Left ventricle myocardium inferior (tissue), 1 donor: ENCODE results near the gene HDDC3. TPM values are rescaled to one million over a fixed set of nuclear protein-coding genes. Genes with fewer than 3 reads are reported as not detected.
"Not testable (repeated sequence)": the region's sequence is repeated elsewhere in the genome, so short reads cannot be mapped to it uniquely, and the experiment has no call there.

Experiments used
- DNase-seq: peaks from one replicate; pipeline ENCODE4 v3.0.0-alpha.2; 2020
- H3K27ac ChIP-seq: fragments of 200-600 bp; replicated peaks from 2 replicates; pipeline ENCODE4 v1.8.0; 2021
- H3K27me3 ChIP-seq: fragments of 200-600 bp; 2 replicates; pipeline ENCODE4 v1.8.0; 2021; ENCODE audit warnings: low read depth
- H3K36me3 ChIP-seq: fragments of 200-600 bp; 2 replicates; pipeline ENCODE4 v1.8.0; 2021
- H3K4me1 ChIP-seq: fragments of 200-600 bp; 2 replicates; pipeline ENCODE4 v1.8.0; 2021
- H3K4me3 ChIP-seq: fragments of 200-600 bp; 2 replicates; pipeline ENCODE4 v1.8.0; 2021; ENCODE audit warnings: mild to moderate bottlenecking, moderate library complexity
- H3K9me3 ChIP-seq: fragments of 200-600 bp; replicated peaks from 2 replicates; pipeline ENCODE4 v1.8.0; 2021
- intact Hi-C: fragments of 100-400 bp; cut with micrococcal nuclease; formaldehyde crosslinking; loops from one replicate; pipeline ENCODE4 v1.11.0; 2022
- total RNA-seq: library from RNA; stranded (reverse); fragmentation: NEBNext Ultra II Directional; extraction: Animal tissue kit (Norgen Biotek cat#: 25700); gene quantifications from one replicate; pipeline ENCODE4 v1.2.1, GENCODE V29; 2021
- TF ChIP-seq, protein P1 (sequence below): fragments of 200-600 bp; IDR thresholded peaks from 2 replicates; pipeline ENCODE4 v1.8.0; 2021; ENCODE audit warnings: antibody characterized with exemption, mild to moderate bottlenecking, borderline replicate concordance
- donor health status: DM: no; HTN: yes; CAD: no; lungs with severe emphysema.

Gene HDDC3
- total RNA-seq, 1 donor from 2014 or later = 12.7 TPM

DNA sequence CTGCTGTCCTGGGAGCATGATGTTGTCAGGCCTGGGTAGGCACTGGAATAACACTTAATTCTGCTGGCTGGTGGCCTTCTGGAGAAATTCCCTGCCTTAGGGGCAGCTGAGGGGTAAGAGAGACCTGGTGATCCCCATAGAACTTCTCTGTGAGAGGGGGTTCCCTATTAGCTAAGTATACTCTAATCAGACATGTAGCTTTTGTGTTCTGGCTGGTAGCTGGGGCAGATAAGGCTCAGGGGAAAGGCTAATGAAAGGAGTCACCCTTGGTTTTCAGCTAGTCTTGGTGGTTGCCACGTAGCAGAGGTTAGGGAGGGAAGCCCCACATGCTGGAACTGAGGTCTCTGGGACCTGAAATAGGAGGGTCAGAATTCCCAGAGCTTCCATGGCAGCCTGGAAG is 952 bp upstream of the HDDC3 start:
- no peaks in the 10 kb centered on the region for H3K9me3 ChIP-seq
- no peak for DNase-seq
- TF ChIP-seq, protein P1, sequence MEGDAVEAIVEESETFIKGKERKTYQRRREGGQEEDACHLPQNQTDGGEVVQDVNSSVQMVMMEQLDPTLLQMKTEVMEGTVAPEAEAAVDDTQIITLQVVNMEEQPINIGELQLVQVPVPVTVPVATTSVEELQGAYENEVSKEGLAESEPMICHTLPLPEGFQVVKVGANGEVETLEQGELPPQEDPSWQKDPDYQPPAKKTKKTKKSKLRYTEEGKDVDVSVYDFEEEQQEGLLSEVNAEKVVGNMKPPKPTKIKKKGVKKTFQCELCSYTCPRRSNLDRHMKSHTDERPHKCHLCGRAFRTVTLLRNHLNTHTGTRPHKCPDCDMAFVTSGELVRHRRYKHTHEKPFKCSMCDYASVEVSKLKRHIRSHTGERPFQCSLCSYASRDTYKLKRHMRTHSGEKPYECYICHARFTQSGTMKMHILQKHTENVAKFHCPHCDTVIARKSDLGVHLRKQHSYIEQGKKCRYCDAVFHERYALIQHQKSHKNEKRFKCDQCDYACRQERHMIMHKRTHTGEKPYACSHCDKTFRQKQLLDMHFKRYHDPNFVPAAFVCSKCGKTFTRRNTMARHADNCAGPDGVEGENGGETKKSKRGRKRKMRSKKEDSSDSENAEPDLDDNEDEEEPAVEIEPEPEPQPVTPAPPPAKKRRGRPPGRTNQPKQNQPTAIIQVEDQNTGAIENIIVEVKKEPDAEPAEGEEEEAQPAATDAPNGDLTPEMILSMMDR = no peak
- no peak overlapping the region for H3K4me3 ChIP-seq
- H3K27me3 ChIP-seq = no peaks in the 10 kb centered on the region
- intact Hi-C loops = no loop called here
- H3K36me3 ChIP-seq = peaks cover 1% of the 10 kb centered on the region
- peaks cover 70% of the 10 kb centered on the region for H3K4me1 ChIP-seq
- no peak overlapping the region for H3K27ac ChIP-seq

DNA sequence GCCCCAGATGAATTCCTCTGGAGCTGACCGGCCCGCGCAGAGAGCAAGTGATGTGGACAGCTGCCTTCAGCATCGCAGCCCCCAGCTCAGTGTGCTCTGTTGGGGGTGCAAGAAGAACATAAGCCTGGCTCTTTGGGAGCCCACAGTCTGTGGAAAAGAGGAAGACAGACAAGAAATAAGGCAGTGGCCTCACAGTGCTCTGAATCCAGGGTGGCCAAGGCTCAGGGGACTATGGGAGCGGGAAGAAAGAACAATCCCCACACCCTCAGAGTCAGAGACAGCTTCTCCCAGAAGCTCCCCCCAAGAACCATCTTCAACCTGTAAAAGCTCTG is 277 bp upstream of the HDDC3 start:
- no peaks in the 10 kb centered on the region for H3K36me3 ChIP-seq
- H3K9me3 ChIP-seq = no peaks in the 10 kb centered on the region
- H3K4me3 ChIP-seq = peak overlapping the region; percentile 79
- H3K27me3 ChIP-seq = no peaks in the 10 kb centered on the region
- H3K4me1 ChIP-seq = peaks cover 70% of the 10 kb centered on the region
- TF ChIP-seq, protein P1 = no peak
- intact Hi-C loops = no loop called here
- DNase-seq = no peak
- H3K27ac ChIP-seq = peak overlapping the region; percentile 95

DNA sequence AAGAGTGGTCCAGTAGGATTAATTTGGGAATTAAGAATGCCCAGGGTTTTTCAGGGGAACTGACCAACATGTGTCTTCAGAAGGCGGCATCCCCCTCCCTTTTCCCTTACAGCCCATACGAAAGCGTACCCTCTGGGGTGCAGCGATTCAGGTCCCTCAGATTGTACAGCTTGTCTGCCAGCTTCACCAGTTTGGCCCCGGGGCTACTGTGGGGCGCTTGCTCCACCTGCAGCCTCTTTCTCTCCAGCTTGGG is 848 bp downstream of the HDDC3 start:
- peak overlapping the region; percentile 95 for H3K27ac ChIP-seq
- peak overlapping the region; percentile 79 for H3K4me3 ChIP-seq
- DNase-seq = no peak
- no peaks in the 10 kb centered on the region for H3K27me3 ChIP-seq
- intact Hi-C loops = no loop called here
- H3K4me1 ChIP-seq = peaks cover 64% of the 10 kb centered on the region
- no peaks in the 10 kb centered on the region for H3K9me3 ChIP-seq
- no peaks in the 10 kb centered on the region for H3K36me3 ChIP-seq
- TF ChIP-seq, protein P1 = no peak

DNA sequence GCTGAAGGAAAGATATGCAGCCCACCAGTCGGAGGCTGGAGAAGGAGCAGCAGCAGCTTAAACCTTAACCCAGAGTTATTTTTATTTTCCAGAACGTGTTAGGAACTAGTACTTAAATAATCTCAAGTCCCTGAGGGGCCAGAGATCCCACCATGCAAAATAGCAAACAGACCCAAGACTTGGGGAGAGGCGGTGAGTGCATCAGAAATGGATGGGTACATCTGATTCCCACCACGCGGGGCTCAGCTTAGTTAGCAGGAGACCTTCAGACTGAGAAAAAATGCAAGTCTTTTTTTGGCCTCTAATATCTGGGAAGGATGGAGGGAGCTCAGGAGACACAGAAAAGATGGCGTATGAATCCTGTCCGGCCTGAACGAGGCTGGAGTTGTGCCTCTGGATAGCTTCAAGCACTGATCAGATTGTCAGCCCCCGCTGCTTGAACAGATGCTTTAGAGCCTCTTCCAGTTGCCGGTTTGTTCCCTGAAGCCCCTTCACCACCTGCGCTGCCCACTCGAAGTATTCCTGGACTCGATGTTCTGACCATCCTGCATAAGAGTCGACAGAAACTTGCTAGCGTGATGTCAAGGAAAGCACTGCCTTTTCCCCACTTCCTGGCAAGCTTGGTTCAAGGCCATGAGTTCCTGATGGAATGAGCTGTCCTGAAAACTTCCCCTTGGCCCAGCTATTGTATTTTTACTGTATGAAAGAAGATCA is 1.3 kb downstream of the HDDC3 start:
- Histone ChIP-seq H3K4me3 (peak overlapping the region; percentile 79), H3K4me1 (peaks cover 60% of the 10 kb centered on the region)

DNA sequence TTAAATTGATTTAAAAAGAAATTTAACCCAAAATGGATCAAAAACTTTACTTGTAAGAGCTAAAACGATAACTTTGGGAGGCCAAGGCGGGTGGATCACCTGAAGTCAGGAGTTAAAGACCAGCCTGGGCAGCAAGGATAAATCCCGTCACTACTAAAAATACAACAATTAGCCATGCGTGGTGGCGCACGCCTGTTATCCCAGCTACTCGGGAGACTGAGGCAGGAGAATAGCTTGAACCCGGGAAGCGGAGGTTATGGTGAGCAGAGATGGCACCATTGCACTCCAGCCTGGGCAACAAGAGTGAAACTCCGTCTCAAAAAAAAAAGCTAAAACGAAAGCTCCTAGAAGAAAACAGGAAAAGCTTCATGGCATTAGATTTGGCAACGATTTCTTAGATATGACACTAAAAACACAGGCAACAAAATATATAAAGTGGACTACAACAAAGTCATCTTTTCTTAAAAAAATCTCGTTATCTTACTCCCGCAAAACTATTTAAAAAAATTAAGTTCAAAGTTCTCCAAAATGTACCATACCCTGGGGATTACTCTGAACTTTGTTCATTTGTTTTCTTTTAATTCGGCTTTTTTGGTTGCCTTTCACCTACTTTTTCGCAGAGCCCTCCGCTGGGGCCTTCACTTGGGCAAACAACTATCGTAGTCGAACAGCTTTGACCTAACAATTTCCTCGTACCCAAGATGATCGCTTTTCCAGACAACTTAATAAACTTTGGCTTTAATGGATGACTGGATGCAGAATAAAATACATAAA is 2.9 kb downstream of the HDDC3 start:
- H3K4me3 ChIP-seq = peak overlapping the region; percentile 79
- TF ChIP-seq, protein P1 = no peak
- peak overlapping the region; percentile 95 for H3K27ac ChIP-seq
- DNase-seq = no peak
- H3K4me1 ChIP-seq = peaks cover 45% of the 10 kb centered on the region
- H3K9me3 ChIP-seq = no peaks in the 10 kb centered on the region
- H3K36me3 ChIP-seq = no peaks in the 10 kb centered on the region
- no peaks in the 10 kb centered on the region for H3K27me3 ChIP-seq
- intact Hi-C loops = no loop called here

More for the DNA sequence above, 1.3 kb downstream of the HDDC3 start:
- peak overlapping the region; percentile 95 for H3K27ac ChIP-seq
- DNase-seq = no peak
- H3K36me3 ChIP-seq = no peaks in the 10 kb centered on the region
- H3K9me3 ChIP-seq = no peaks in the 10 kb centered on the region
- intact Hi-C loops = no loop called here
- H3K27me3 ChIP-seq = no peaks in the 10 kb centered on the region
- TF ChIP-seq, protein P1 = no peak

DNA sequence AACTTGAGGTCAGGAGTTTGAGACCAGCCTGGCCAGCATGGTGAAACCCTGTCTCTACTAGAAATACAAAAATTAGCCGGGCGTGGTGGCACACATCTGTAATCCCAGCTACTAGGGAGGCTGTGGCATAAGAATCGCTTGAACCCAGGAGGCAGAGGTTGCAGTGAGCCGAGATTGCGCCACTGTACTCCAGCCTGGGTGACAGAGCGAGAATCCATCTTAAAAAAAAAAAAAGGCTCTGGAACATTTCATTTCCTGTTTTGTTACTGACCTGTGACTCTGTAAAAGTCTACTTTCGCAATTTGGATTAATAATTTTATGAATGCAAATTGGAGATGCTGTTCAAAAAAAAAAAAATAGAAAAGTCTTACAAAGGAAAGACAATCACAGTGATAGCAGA is 4.2 kb downstream of the HDDC3 start:
- H3K27me3 ChIP-seq, H3K4me3 ChIP-seq, intact Hi-C loops, H3K9me3 ChIP-seq, H3K27ac ChIP-seq, H3K36me3 ChIP-seq, DNase-seq: not testable (repeated sequence)
- peaks cover 36% of the 10 kb centered on the region for H3K4me1 ChIP-seq

DNA sequence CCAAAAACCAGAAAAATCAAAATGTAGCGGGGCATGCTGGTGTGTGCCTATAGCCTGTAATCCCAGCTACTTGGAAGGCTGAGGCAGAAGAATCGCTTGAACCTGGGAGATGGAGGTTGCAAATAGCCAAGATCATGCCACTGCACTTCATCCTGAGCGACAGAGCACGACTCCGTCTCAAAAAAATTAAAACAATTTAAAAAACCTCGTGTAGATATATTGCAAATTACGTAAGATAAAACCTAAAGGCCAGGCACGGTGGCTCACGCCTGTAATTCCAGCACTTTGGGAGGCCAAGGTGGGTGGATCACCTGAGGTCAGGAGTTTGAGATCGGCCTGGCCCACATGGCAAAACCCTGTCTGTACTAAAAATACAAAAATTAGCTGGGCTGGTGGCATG is 5.6 kb downstream of the HDDC3 start:
- H3K27me3 ChIP-seq, DNase-seq, H3K9me3 ChIP-seq, H3K4me3 ChIP-seq, intact Hi-C loops, H3K36me3 ChIP-seq, H3K27ac ChIP-seq: not testable (repeated sequence)
- H3K4me1 ChIP-seq = peaks cover 24% of the 10 kb centered on the region
